HepG2 (cell line): ENCODE results near the gene TFAM. TPM values are rescaled to one million over a fixed set of nuclear protein-coding genes. Genes with fewer than 3 reads are reported as not detected.
A peak's percentile ranks its signal among the peaks of the same experiment; 100 is the strongest.

Experiments
- DRAP1 ChIP-seq: IDR thresholded peaks from 2 replicates; pipeline ENCODE4 v1.6.1; 2016; ENCODE audit warnings: missing genetic modification reagents, missing compliant biosample characterization
- HMGXB3 ChIP-seq: sonication (generic); formaldehyde crosslinking; IDR thresholded peaks from 2 replicates; pipeline ENCODE4 v1.4.0; 2020; ENCODE audit warnings: missing genetic modification reagents, borderline replicate concordance
- MXD3 ChIP-seq: IDR thresholded peaks from 2 replicates; pipeline ENCODE4 v1.6.1; 2016; ENCODE audit warnings: mild to moderate bottlenecking, missing biosample characterization, missing genetic modification reagents
- REPIN1 ChIP-seq: sonication (generic); formaldehyde crosslinking; IDR thresholded peaks from 2 replicates; pipeline ENCODE4 v1.8.0; 2022; ENCODE audit warnings: missing genetic modification reagents, low read depth, mild to moderate bottlenecking, borderline replicate concordance
- SNRNP70 ChIP-seq: fragments of 200-400 bp; formaldehyde crosslinking; IDR thresholded peaks from 2 replicates; pipeline ENCODE4 v1.6.1; 2017; ENCODE audit warnings: mild to moderate bottlenecking, low read depth, low read length, moderate library complexity
- TBL1XR1 ChIP-seq: fragments of 150-350 bp; IDR thresholded peaks from 2 replicates; pipeline ENCODE4 v1.6.1; 2014; ENCODE audit warnings: borderline replicate concordance, low read length; ENCODE audit not compliant: partially characterized antibody
- ZFYVE20 ChIP-seq: sonication (generic); formaldehyde crosslinking; IDR thresholded peaks from 2 replicates; pipeline ENCODE4 v1.8.0; 2023; ENCODE audit warnings: low read depth, mild to moderate bottlenecking, moderate library complexity, missing genetic modification reagents, borderline replicate concordance
- ZNF275 ChIP-seq: sonication (generic); formaldehyde crosslinking; IDR thresholded peaks from 2 replicates; pipeline ENCODE4 v1.8.0; 2022; ENCODE audit warnings: missing genetic modification reagents, mild to moderate bottlenecking, inconsistent platforms, borderline replicate concordance
- ZNF34 ChIP-seq: sonication (generic); formaldehyde crosslinking; IDR thresholded peaks from 2 replicates; pipeline ENCODE4 v1.4.0; 2020; ENCODE audit warnings: mild to moderate bottlenecking, missing genetic modification reagents, borderline replicate concordance
- ZNF513 ChIP-seq: sonication (generic); formaldehyde crosslinking; conservative IDR thresholded peaks from 2 replicates; pipeline ENCODE4 v1.5.0; 2020; ENCODE audit warnings: missing genetic modification reagents
- polyA plus RNA-seq, 8 experiments: library from polyadenylated mRNA; depleted of rRNA in 3 of 8; stranded (reverse) in 7 of 8; unstranded in 1 of 8; fragments of >200 nt; fragmentation: Illumina TruSeq in 4 of 8; extraction: Trizol in 4 of 8; gene quantifications; 2 replicates each; pipeline versions ENCODE4 v1.2.1 to v1.2.3, GENCODE V29; 2011 to 2016; ENCODE audit warnings: low read depth in 4 of 8, missing spikeins in 1 of 8, mixed read lengths in 1 of 8; ENCODE audit not compliant: insufficient read depth in 1 of 8
- total RNA-seq, 5 experiments: library from RNA; depleted of rRNA; stranded (reverse); fragments of >200 nt; fragmentation: Illumina TruSeq; extraction: Trizol; gene quantifications; 2 replicates each; pipeline ENCODE4 v1.2.3, GENCODE V29; 2016; ENCODE audit warnings: low read depth in 1 of 5
- TF ChIP-seq, protein P1 (sequence below): sonication (generic); formaldehyde crosslinking; IDR thresholded peaks from 2 replicates; pipeline ENCODE4 v1.8.0; 2022; ENCODE audit warnings: mild to moderate bottlenecking, missing genetic modification reagents, moderate library complexity
- TF ChIP-seq, protein P2 (sequence below): fragments of 450-650 bp; IDR thresholded peaks from 2 replicates; pipeline ENCODE4 v1.6.1; 2017; ENCODE audit warnings: mild to moderate bottlenecking
- TF ChIP-seq, protein P3 (sequence below): sonication (generic); formaldehyde crosslinking; IDR thresholded peaks from 2 replicates; pipeline ENCODE4 v1.5.0; 2020; ENCODE audit warnings: mild to moderate bottlenecking, low read depth, missing genetic modification reagents, borderline replicate concordance

The TFAM gene
- total and polyA plus RNA-seq, 2 of the 13 experiments (the other 11 are each of a cell fraction or from before 2014, with no cell fraction given), result 18.4 to 125 TPM

- TF ChIP-seq MXD3 (peak; percentile 64; the same call in 1 of the 2 replicates), TBL1XR1 (no peak), ZFYVE20 (CRISPR knock-in tag) (no peak), DRAP1 (CRISPR knock-in tag) (peak; percentile 90), ZNF275 (CRISPR knock-in tag) (peak; percentile 85; the same call in 1 of the 2 replicates), HMGXB3 (0 out of 2 replicates have a peak, but pooled peaks have one; percentile 39), REPIN1 (peak; percentile 87), ZNF34 (CRISPR knock-in tag) (no peak), ZNF513 (CRISPR knock-in tag) (0 out of 2 replicates have a peak, but pooled peaks have one; percentile 19), SNRNP70 (no peak)
- TF ChIP-seq, protein P1, sequence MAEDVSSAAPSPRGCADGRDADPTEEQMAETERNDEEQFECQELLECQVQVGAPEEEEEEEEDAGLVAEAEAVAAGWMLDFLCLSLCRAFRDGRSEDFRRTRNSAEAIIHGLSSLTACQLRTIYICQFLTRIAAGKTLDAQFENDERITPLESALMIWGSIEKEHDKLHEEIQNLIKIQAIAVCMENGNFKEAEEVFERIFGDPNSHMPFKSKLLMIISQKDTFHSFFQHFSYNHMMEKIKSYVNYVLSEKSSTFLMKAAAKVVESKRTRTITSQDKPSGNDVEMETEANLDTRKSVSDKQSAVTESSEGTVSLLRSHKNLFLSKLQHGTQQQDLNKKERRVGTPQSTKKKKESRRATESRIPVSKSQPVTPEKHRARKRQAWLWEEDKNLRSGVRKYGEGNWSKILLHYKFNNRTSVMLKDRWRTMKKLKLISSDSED (CRISPR knock-in tag), result no peak
- TF ChIP-seq, protein P2, sequence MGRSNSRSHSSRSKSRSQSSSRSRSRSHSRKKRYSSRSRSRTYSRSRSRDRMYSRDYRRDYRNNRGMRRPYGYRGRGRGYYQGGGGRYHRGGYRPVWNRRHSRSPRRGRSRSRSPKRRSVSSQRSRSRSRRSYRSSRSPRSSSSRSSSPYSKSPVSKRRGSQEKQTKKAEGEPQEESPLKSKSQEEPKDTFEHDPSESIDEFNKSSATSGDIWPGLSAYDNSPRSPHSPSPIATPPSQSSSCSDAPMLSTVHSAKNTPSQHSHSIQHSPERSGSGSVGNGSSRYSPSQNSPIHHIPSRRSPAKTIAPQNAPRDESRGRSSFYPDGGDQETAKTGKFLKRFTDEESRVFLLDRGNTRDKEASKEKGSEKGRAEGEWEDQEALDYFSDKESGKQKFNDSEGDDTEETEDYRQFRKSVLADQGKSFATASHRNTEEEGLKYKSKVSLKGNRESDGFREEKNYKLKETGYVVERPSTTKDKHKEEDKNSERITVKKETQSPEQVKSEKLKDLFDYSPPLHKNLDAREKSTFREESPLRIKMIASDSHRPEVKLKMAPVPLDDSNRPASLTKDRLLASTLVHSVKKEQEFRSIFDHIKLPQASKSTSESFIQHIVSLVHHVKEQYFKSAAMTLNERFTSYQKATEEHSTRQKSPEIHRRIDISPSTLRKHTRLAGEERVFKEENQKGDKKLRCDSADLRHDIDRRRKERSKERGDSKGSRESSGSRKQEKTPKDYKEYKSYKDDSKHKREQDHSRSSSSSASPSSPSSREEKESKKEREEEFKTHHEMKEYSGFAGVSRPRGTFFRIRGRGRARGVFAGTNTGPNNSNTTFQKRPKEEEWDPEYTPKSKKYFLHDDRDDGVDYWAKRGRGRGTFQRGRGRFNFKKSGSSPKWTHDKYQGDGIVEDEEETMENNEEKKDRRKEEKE, result no peak
- TF ChIP-seq, protein P3, sequence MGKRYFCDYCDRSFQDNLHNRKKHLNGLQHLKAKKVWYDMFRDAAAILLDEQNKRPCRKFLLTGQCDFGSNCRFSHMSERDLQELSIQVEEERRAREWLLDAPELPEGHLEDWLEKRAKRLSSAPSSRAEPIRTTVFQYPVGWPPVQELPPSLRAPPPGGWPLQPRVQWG (CRISPR knock-in tag), result no peak
Observed at GRCh38 chr10:58384999-58385783, at the start of gene TFAM (continued).
